IMR-90 (cell line): ENCODE results near the gene CADM1. TPM values are rescaled to one million over a fixed set of nuclear protein-coding genes. Genes with fewer than 3 reads are reported as not detected.

Source experiments
- ATAC-seq: fragments of 200-7000 bp; cut with Tn5 transposase; 2 replicates; pipeline ENCODE4 v1.9.1; 2020; ENCODE audit warnings: low read depth, mild to moderate bottlenecking, moderate library complexity
- BruUV-seq: library from RNA; stranded (reverse); fragments of 400-500 nt; replicated peaks from 2 replicates; lab custom pipeline; 2021; lab: Mats Ljungman, UMichigan
- CTCF ChIA-PET: fragments of 300-600 bp; formaldehyde crosslinking; extraction: SDS; loops from one replicate; lab custom pipeline; 2021; ENCODE audit warnings: antibody characterized with exemption; lab: Yijun Ruan, JAX
- POLR2A ChIA-PET: fragments of 300-600 bp; sonication (Branson Sonifier 250); formaldehyde crosslinking; loops from one replicate; lab custom pipeline; 2022; ENCODE audit warnings: antibody characterized with exemption; ENCODE audit not compliant: unreplicated experiment; lab: Charles Lee
- DNase-seq: peaks from one replicate; pipeline ENCODE4 v3.0.0; 2013
- H2AFZ ChIP-seq: replicated peaks from 2 replicates; pipeline ENCODE3; 2013; ENCODE audit warnings: low read length, mild to moderate bottlenecking; ENCODE audit not compliant: poor library complexity
- H2AK5ac ChIP-seq: 2 replicates; pipeline ENCODE4 v1.6.1; 2013; ENCODE audit warnings: low read depth, low read length, inconsistent platforms
- H2AK9ac ChIP-seq: replicated peaks from 2 replicates; pipeline ENCODE3; 2013; ENCODE audit warnings: mild to moderate bottlenecking, low read depth, low read length, moderate library complexity; ENCODE audit not compliant: poor library complexity
- H2BK120ac ChIP-seq: 2 replicates; pipeline ENCODE4 v1.6.1; 2013; ENCODE audit warnings: low read depth, low read length, inconsistent platforms
- H2BK15ac ChIP-seq: 3 replicates; pipeline ENCODE4 v1.6.1; 2013; ENCODE audit warnings: low read depth, low read length, inconsistent platforms
- H2BK20ac ChIP-seq: 2 replicates; pipeline ENCODE4 v1.6.1; 2013; ENCODE audit warnings: low read depth, mild to moderate bottlenecking, inconsistent platforms, low read length, moderate library complexity
- H2BK5ac ChIP-seq: 2 replicates; pipeline ENCODE4 v1.6.1; 2013; ENCODE audit warnings: mild to moderate bottlenecking, low read depth, low read length, inconsistent platforms; ENCODE audit not compliant: poor library complexity, severe bottlenecking
- H3K14ac ChIP-seq: replicated peaks from 2 replicates; pipeline ENCODE4 v1.6.1; 2013; ENCODE audit warnings: low read depth, low read length, inconsistent platforms
- H3K18ac ChIP-seq: 2 replicates; pipeline ENCODE4 v1.6.1; 2013; ENCODE audit warnings: low read depth, low read length, control low read depth
- H3K23ac ChIP-seq: 2 replicates; pipeline ENCODE4 v1.6.1; 2013; ENCODE audit warnings: low read depth, low read length, inconsistent platforms
- H3K27ac ChIP-seq: 2 replicates; pipeline ENCODE4 v1.5.1; 2013; ENCODE audit warnings: mild to moderate bottlenecking, control low read depth, low read length; ENCODE audit not compliant: insufficient read depth
- H3K27me3 ChIP-seq: 2 replicates; pipeline ENCODE4 v1.6.1; 2013; ENCODE audit warnings: low read length; ENCODE audit not compliant: control insufficient read depth, insufficient read depth
- H3K36me3 ChIP-seq: 2 replicates; pipeline ENCODE4 v1.6.1; 2013; ENCODE audit warnings: low read length, mixed read lengths; ENCODE audit not compliant: control insufficient read depth, insufficient read depth
- H3K4ac ChIP-seq: 2 replicates; pipeline ENCODE4 v1.6.1; 2013; ENCODE audit warnings: low read depth, low read length, inconsistent platforms
- H3K4me1 ChIP-seq: 2 replicates; pipeline ENCODE4 v1.6.1; 2013; ENCODE audit warnings: low read length, mixed read lengths; ENCODE audit not compliant: control insufficient read depth, insufficient read depth
- H3K4me2 ChIP-seq: 2 replicates; pipeline ENCODE4 v1.6.1; 2013; ENCODE audit warnings: low read depth, mild to moderate bottlenecking, control low read depth, low read length, moderate library complexity
- H3K4me3 ChIP-seq: 2 replicates; pipeline ENCODE4 v1.5.1; 2013; ENCODE audit warnings: low read depth, mild to moderate bottlenecking, control low read depth, low read length, moderate library complexity; ENCODE audit not compliant: insufficient read depth
- H3K56ac ChIP-seq: 2 replicates; pipeline ENCODE4 v1.6.1; 2013; ENCODE audit warnings: low read length, inconsistent platforms; ENCODE audit not compliant: insufficient read depth; ENCODE audit errors: extremely low read depth
- H3K79me1 ChIP-seq, 2 experiments: 2 replicates each; pipeline ENCODE4 v1.6.1; 2013; ENCODE audit warnings: low read length in 2 of 2, inconsistent platforms in 1 of 2, low read depth in 1 of 2
- H3K9ac ChIP-seq: 2 replicates; pipeline ENCODE4 v1.6.1; 2013; ENCODE audit warnings: low read depth, low read length, control low read depth
- H3K9me1 ChIP-seq: 2 replicates; pipeline ENCODE4 v1.6.1; 2013; ENCODE audit warnings: low read length, inconsistent platforms; ENCODE audit not compliant: insufficient read depth
- H3K9me3 ChIP-seq: 2 replicates; pipeline ENCODE4 v1.6.1; 2013; ENCODE audit warnings: low read length; ENCODE audit not compliant: control insufficient read depth, insufficient read depth
- H4K20me1 ChIP-seq: 2 replicates; pipeline ENCODE4 v1.6.1; 2013; ENCODE audit warnings: low read length, inconsistent platforms; ENCODE audit not compliant: insufficient read depth
- H4K5ac ChIP-seq: 2 replicates; pipeline ENCODE4 v1.6.1; 2013; ENCODE audit warnings: mild to moderate bottlenecking, low read depth, low read length, control low read depth
- H4K8ac ChIP-seq, 2 experiments: 2 replicates each; pipeline ENCODE4 v1.6.1; 2013; ENCODE audit warnings: low read depth in 2 of 2, low read length in 2 of 2, control low read depth in 1 of 2, inconsistent platforms in 1 of 2
- H4K91ac ChIP-seq: 2 replicates; pipeline ENCODE4 v1.6.1; 2013; ENCODE audit warnings: low read depth, low read length, inconsistent platforms; ENCODE audit not compliant: insufficient read depth
- CEBPB ChIP-seq: IDR thresholded peaks from 2 replicates; pipeline ENCODE4 v1.6.1; 2012; ENCODE audit warnings: low read depth, low read length, improper control_type of control experiment
- MXI1 ChIP-seq: IDR thresholded peaks from 2 replicates; pipeline ENCODE4 v1.6.1; 2012; ENCODE audit warnings: low read depth, mild to moderate bottlenecking, low read length, moderate library complexity, borderline replicate concordance
- RAD21 ChIP-seq: IDR thresholded peaks from 2 replicates; pipeline ENCODE4 v1.6.1; 2012; ENCODE audit warnings: low read length, improper control_type of control experiment
- RCOR1 ChIP-seq: IDR thresholded peaks from 2 replicates; pipeline ENCODE4 v1.6.1; 2012; ENCODE audit warnings: mild to moderate bottlenecking, low read length, improper control_type of control experiment; ENCODE audit not compliant: insufficient replicate concordance
- RFX5 ChIP-seq: IDR thresholded peaks from 2 replicates; pipeline ENCODE4 v1.8.0; 2012; ENCODE audit warnings: low read depth, mild to moderate bottlenecking, low read length, moderate library complexity
- WGBS, 2 experiments: methylation state at CpG; one replicate each; pipeline versions ENCODE4 v1.1.5 to v1.1.7; 2013; ENCODE audit warnings: missing lambda C conversion rate in 2 of 2; ENCODE audit not compliant: insufficient read length in 1 of 2; ENCODE audit errors: extremely low coverage in 2 of 2; 5-methylcytosine and 5-hydroxymethylcytosine counted together
- dilution Hi-C: fragments of 300-500 bp; cut with HindIII; formaldehyde crosslinking; loops from one replicate; pipeline ENCODE4 v1.14.3; 2018; ENCODE audit warnings: low sequenced_read_pairs; ENCODE audit not compliant: unreplicated experiment
- in situ Hi-C: fragments of 300-500 bp; cut with MboI; formaldehyde crosslinking; loops from 3 replicates; pipeline ENCODE4 v1.14.3; 2019; ENCODE audit warnings: low sequenced_read_pairs, inconsistent platforms, mixed read lengths
- intact Hi-C: fragments of 100-400 bp; cut with micrococcal nuclease; formaldehyde crosslinking; loops from 2 replicates; pipeline ENCODE4 v1.10.0; 2022
- polyA plus RNA-seq, 3 experiments: library from polyadenylated mRNA; depleted of rRNA; stranded (reverse); fragments of >200 nt; gene quantifications; 2 replicates each; pipeline ENCODE4 v1.2.3, GENCODE V29; 2012; ENCODE audit warnings: low replicate concordance in 1 of 3
- total RNA-seq: library from RNA; depleted of rRNA; stranded (reverse); fragments of >200 nt; gene quantifications from 2 replicates; pipeline ENCODE4 v1.2.3, GENCODE V29; 2012

The CADM1 gene
- total and polyA plus RNA-seq, 2 of the 4 experiments (the other 2 are of a cell fraction): 28.8 to 77.1 TPM

DNA sequence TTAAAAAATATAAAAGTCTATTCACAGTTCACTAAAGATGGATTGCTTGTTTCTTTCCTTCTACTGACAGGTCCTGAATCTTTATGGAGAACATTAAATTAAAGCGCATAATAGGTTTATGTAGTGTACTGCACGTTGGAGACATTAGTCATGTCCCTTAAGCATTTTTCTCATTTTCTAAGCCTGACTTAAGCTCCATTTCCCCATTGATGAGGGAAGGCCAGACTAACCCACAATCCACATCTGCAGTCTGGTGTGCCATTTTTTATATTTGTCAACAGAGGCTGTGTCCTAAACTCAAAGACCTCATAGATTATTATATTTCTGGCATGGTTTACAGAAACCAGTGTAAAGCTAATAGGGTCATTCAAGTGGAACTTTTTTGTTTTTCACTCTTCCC, 39.9 kb downstream of the CADM1 start:
- CTCF ChIA-PET: no interaction called here
- no peaks in the 10 kb centered on the region for H3K36me3 ChIP-seq
- H2BK120ac ChIP-seq: no peak overlapping the region
- POLR2A ChIA-PET: no interaction called here
- H3K9ac ChIP-seq: no peak overlapping the region
- intact Hi-C loops: no loop called here
- dilution Hi-C loops: no loop called here
- peaks cover 3 to 6% of the 10 kb centered on the region in 2 experiments; a peak in 1 of 4 replicates for H3K79me1 ChIP-seq
- no peak overlapping the region for H4K8ac ChIP-seq
- no CpG with 5 or more reads among the region's 2 CpGs for WGBS, 2 experiments
- H3K4me3 ChIP-seq: no peak overlapping the region
- no peaks in the 10 kb centered on the region for H3K9me1 ChIP-seq
- ATAC-seq (peak; percentile 64), DNase-seq (peak; percentile 69)
- no peak overlapping the region for H4K5ac ChIP-seq
- H4K91ac ChIP-seq: no peak overlapping the region
- H3K4me1 ChIP-seq: peaks cover 10% of the 10 kb centered on the region
- H2BK20ac ChIP-seq: no peak overlapping the region
- H4K20me1 ChIP-seq: no peaks in the 10 kb centered on the region
- no peak overlapping the region; the same call in 1 of the 2 replicates for H3K4me2 ChIP-seq
- H2BK15ac ChIP-seq: no peak overlapping the region
- no peak overlapping the region for H3K23ac ChIP-seq
- H2AK5ac ChIP-seq: no peak overlapping the region
- no peak overlapping the region for H3K14ac ChIP-seq
- no peak overlapping the region for H2AK9ac ChIP-seq
- H3K4ac ChIP-seq: no peak overlapping the region
- no peak overlapping the region for H3K56ac ChIP-seq
- no peak for TF ChIP-seq RCOR1
- no peak for TF ChIP-seq MXI1
- no peak for TF ChIP-seq RFX5
- no peak for TF ChIP-seq RAD21
- TF ChIP-seq CEBPB: peak; percentile 8; the same call in 1 of the 2 replicates
- in situ Hi-C loops: no loop called here
- peak overlapping the region; percentile 60; the same call in 1 of the 2 replicates for H3K18ac ChIP-seq
- H3K9me3 ChIP-seq: no peaks in the 10 kb centered on the region
- H3K27ac ChIP-seq: no peak overlapping the region
- H2AFZ ChIP-seq: no peak overlapping the region
- peak overlapping the region; percentile 1 for H2BK5ac ChIP-seq
- no peaks in the 10 kb centered on the region for H3K27me3 ChIP-seq
- no TSS peak for BruUV-seq
